Skin of body (tissue), 3 donors: ENCODE results near the gene GPATCH8. TPM values are rescaled to one million over a fixed set of nuclear protein-coding genes. Genes with fewer than 3 reads are reported as not detected.

Experiments
- DNase-seq: peaks from one replicate; lab custom pipeline; 2025; lab: John Stamatoyannopoulos, UW
- small RNA-seq: library from RNA; depleted of rRNA; stranded (forward); fragments of <200 nt; gene quantifications from one replicate; pipeline ENCODE3, GENCODE V24; 2014; ENCODE audit warnings: low replicate concordance
- total RNA-seq: library from RNA; depleted of rRNA; stranded (reverse); fragments of >200 nt; gene quantifications from one replicate; pipeline ENCODE4 v1.2.3, GENCODE V29; 2014

GPATCH8 gene
- total RNA-seq, 1 donor from 2014 or later: 32.4 TPM

GRCh38 chr17:44359006-44359405 is 144.2 kb downstream of the GPATCH8 start:
- no peak for DNase-seq

DNA sequence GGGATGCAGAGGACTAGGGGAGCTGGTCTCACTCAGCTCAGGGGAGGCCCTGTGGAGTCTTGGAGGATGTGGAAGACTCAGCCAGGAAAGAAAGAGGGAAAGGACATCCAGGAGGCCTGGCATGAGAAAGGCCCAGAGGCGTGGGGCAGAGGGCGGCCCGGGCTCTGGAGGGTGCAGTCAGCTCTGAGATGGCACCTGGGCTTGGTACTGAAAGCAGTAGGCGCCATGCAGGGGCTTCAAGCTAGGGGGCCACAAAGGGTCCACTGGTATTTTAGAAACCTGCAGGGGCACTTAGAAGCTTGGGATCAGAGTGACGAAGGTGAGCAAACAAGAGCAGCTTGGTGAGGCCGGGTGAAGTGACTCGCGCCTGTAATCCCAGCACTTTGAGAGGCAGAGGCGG is 145.1 kb downstream of the GPATCH8 start:
- no peak for DNase-seq

GRCh38 chr17:44356241-44356640 is 147.0 kb downstream of the GPATCH8 start:
- no peak for DNase-seq

GRCh38 chr17:44355642-44356099 is 147.5 kb downstream of the GPATCH8 start:
- no peak for DNase-seq

- no peak for DNase-seq
These were observed 148.3 kb downstream of the GPATCH8 start for GRCh38 chr17:44354582-44355561.

DNA sequence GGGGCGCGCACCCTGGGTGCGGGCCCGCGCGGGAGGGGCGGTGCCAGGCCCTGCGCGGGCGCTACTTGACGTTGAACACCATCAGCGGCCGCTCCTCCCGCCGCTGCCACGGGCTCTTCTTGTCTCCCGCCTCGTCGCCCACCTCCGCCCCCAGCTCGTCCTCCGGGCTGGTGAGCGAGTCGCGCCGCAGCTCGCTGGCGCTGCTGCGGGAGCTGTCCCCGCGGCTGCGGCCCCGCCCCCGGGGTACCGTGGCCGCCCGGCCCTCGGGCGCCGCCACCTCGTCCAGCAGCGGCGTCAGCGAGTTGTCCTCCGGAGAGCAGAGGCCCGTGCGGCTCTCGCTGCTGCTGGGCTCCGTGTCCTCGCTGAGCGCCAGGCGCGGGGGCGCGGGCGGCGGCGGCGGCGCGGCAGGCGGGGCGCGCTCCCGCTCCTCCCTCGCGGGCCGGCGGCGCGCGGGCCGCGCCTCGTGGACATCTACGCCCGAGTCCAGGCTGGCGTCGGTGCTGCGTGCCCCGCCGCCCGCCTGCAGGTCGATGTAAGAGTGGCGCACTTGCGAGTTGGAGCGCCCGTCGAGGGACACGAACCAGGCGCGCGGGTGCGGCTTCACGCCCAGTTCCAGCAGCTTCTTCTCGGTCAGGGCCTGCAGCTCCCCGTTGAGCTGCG is 149.4 kb downstream of the GPATCH8 start:
- DNase-seq: no peak

GRCh38 chr17:44352828-44353671 is 150.2 kb downstream of the GPATCH8 start:
- no peak for DNase-seq

DNA sequence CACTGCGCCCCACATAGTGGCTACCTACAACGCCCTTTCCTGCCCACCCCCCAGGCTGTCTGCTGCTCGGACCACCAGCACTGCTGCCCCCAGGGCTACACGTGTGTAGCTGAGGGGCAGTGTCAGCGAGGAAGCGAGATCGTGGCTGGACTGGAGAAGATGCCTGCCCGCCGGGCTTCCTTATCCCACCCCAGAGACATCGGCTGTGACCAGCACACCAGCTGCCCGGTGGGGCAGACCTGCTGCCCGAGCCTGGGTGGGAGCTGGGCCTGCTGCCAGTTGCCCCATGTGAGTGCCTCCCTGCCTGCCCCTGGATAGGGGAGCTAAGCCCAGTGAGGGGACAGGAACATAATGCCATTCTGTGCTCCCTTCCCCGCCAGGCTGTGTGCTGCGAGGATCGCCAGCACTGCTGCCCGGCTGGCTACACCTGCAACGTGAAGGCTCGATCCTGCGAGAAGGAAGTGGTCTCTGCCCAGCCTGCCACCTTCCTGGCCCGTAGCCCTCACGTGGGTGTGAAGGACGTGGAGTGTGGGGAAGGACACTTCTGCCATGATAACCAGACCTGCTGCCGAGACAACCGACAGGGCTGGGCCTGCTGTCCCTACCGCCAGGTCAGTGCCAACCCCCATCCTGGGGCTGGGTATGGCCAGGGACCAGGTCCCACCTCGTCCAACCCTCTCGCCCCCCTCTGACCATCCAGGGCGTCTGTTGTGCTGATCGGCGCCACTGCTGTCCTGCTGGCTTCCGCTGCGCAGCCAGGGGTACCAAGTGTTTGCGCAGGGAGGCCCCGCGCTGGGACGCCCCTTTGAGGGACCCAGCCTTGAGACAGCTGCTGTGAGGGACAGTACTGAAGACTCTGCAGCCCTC is 151.0 kb downstream of the GPATCH8 start:
- DNase-seq: no peak

- no peak for DNase-seq
These were observed 151.7 kb downstream of the GPATCH8 start for GRCh38 chr17:44351464-44351863.

DNA sequence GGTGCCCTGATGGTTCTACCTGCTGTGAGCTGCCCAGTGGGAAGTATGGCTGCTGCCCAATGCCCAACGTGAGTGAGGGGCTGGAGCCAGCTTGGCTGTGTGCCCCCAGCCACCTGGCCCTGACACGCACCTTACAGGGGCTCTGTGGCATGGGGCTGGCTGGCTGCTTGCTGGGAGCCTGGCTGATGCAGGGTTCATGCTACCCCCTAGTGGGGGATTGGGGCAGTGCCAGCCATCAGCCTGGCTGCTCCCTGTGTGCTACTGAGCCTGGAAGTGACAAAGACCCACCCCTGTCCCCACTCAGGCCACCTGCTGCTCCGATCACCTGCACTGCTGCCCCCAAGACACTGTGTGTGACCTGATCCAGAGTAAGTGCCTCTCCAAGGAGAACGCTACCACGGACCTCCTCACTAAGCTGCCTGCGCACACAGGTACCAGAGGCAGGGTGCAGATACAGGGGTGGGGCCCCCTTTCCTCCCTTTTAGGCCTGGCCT is 152.4 kb downstream of the GPATCH8 start:
- peak; percentile 29 for DNase-seq

GRCh38 chr17:44349553-44350070 is 153.6 kb downstream of the GPATCH8 start:
- DNase-seq: no peak

- DNase-seq: no peak
These were observed 154.2 kb downstream of the GPATCH8 start for GRCh38 chr17:44348988-44349364.

DNA sequence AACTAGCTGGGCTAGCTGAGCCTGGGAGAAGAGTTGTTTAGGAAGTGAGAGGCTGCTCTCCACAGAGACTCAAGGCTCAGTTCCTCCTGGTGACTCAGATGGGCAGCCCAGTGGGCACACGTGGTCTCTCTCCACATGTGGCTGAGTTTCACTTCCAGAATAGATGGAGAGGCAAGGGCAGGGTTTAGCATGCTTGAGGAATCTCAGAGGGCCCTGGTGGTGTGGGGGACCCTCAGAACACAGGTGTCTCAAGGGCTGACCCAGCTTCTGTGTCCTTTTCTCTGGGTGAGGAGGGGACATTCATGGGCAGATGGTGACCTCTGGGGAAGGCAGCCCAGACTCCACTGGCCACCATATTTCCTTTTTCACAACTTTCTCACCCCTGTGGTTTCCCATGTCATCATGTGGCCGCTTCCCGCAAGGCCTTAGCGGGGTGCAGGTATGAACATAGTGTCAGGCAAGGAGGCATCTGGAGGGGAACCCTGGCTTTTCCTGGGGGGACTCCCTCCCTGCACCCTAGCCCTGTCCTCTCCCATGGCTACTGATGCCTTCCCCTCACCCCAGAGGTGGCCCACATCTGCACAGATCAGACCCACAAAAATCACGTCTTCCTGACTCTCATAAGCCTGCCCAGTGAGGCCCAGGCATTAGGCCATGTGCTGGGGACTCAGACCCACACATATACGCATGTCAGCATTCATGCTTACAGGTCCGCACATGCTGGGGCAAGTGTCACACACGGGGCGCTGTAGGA is 154.8 kb downstream of the GPATCH8 start:
- DNase-seq: no peak

Small RNA genes lying within 50 kb of the gene (small RNA-seq; reads per million reads assigned to genes)
- not detected for gene RN7SL258P

Other genes starting within 250 kb of the GPATCH8 start
- 30.1 TPM for gene SLC4A1, start 235.3 kb downstream of the GPATCH8 start, total RNA-seq
- 7.6 TPM for gene RUNDC3A, start 194.8 kb downstream of the GPATCH8 start, total RNA-seq
- 68.0 TPM for gene SLC25A39, start 178.6 kb downstream of the GPATCH8 start, total RNA-seq
- 184 TPM for gene GRN, start 158.1 kb downstream of the GPATCH8 start, total RNA-seq
- 3.4 TPM for gene FAM171A2, start 139.6 kb downstream of the GPATCH8 start, total RNA-seq
- gene ITGA2B, start 113.8 kb downstream of the GPATCH8 start, total RNA-seq: 2.4 TPM
- 5.7 TPM for gene FZD2, start 54.1 kb upstream of the GPATCH8 start, total RNA-seq
- 0.10 TPM for gene MEIOC, start 153.1 kb upstream of the GPATCH8 start, total RNA-seq
- gene CCDC43, start 186.4 kb upstream of the GPATCH8 start, total RNA-seq: 20.3 TPM
- gene DBF4B, start 205.3 kb upstream of the GPATCH8 start, total RNA-seq: 3.9 TPM